Measurements from ENCODE around the gene TRAPPC5. TPM values are rescaled to one million over a fixed set of nuclear protein-coding genes. Genes with fewer than 3 reads are reported as not detected.

The TRAPPC5 gene
- total and polyA plus RNA-seq, 10 of the 15 experiments (the other 5 are each of a cell fraction or from before 2014, with no cell fraction given), result 4.2 to 210 (median 89.1) TPM

- TF ChIP-seq RELB (IDR thresholded peaks at IDR 0.05; ENCODE audit: low read depth), result peak; percentile 77
- peak; percentile 14; the same call in 1 of the 2 replicates for TF ChIP-seq PKNOX1 (IDR thresholded peaks at IDR 0.05)
- peak; percentile 85; the same call in 2 of the 3 replicates for TF ChIP-seq POU2F2 (IDR thresholded peaks at IDR 0.05; ENCODE audit: borderline replicate concordance, low read depth, low read length)
- TF ChIP-seq NRF1 (conservative IDR thresholded peaks at IDR 0.05; ENCODE audit: low read depth, low read length), result no peak
- no peak for TF ChIP-seq NFYA (IDR thresholded peaks at IDR 0.05; ENCODE audit: borderline replicate concordance, low read depth, low read length)
- TF ChIP-seq MEF2B (IDR thresholded peaks at IDR 0.05; ENCODE audit: partially characterized antibody, poor library complexity, severe bottlenecking), result peak; percentile 92
- TF ChIP-seq MTA2 (IDR thresholded peaks at IDR 0.05; ENCODE audit: low read depth), result peak; percentile 97
- no peak for TF ChIP-seq BCL3 (IDR thresholded peaks at IDR 0.05; ENCODE audit: borderline replicate concordance, insufficient read depth, low read depth, low read length, poor library complexity, severe bottlenecking)
- peak; percentile 73 for TF ChIP-seq SKIL (IDR thresholded peaks at IDR 0.05; ENCODE audit: low read depth, poor library complexity, severe bottlenecking)
- TF ChIP-seq GATAD2B (conservative IDR thresholded peaks at IDR 0.05; ENCODE audit: low read depth), result peak; percentile 84
- TF ChIP-seq YY1 (IDR thresholded peaks at IDR 0.05; ENCODE audit: low read depth, low read length), result peak; percentile 14; the same call in 1 of the 2 replicates
- no peak; the same call in 1 of the 2 replicates for TF ChIP-seq MXI1 (IDR thresholded peaks at IDR 0.05; ENCODE audit: low read depth, low read length)
- peak; percentile 52 to 71; a peak in 2 of 4 replicates for TF ChIP-seq EP300 (IDR thresholded peaks at IDR 0.05; ENCODE audit: borderline replicate concordance in 1 of 2, control insufficient read depth in 1 of 2, low read depth in 2 of 2, low read length in 2 of 2)
- no peak for TF ChIP-seq CTCF (IDR thresholded peaks at IDR 0.05 in 2 of 3, conservative IDR thresholded peaks at IDR 0.05 in 1 of 3; ENCODE audit: control insufficient read depth in 2 of 3, extremely low read depth in 1 of 3, insufficient read depth in 1 of 3, low read depth in 3 of 3, low read length in 3 of 3)
- no peak for TF ChIP-seq BRCA1 (IDR thresholded peaks at IDR 0.05; ENCODE audit: low read depth, low read length)
- no peak for TF ChIP-seq SRF (IDR thresholded peaks at IDR 0.05; ENCODE audit: low read depth in 2 of 2, low read length in 2 of 2)
- no peak for TF ChIP-seq ZZZ3 (IDR thresholded peaks at IDR 0.05; ENCODE audit: control insufficient read depth, insufficient read length, low read depth)
- no peak for TF ChIP-seq JUND (IDR thresholded peaks at IDR 0.05; ENCODE audit: low read depth, low read length)
- no peak for TF ChIP-seq USF2 (IDR thresholded peaks at IDR 0.05; ENCODE audit: borderline replicate concordance, low read depth, low read length)
Measured at GRCh38 chr19:7690779-7691258, 10.2 kb downstream of the TRAPPC5 start (continued).

Data from GM12878 (cell line).